ENCODE data around the gene ADH7.
"Not testable (repeated sequence)": the region's sequence is repeated elsewhere in the genome, so short reads cannot be mapped to it uniquely, and the experiment has no call there.

The ADH7 gene

DNA sequence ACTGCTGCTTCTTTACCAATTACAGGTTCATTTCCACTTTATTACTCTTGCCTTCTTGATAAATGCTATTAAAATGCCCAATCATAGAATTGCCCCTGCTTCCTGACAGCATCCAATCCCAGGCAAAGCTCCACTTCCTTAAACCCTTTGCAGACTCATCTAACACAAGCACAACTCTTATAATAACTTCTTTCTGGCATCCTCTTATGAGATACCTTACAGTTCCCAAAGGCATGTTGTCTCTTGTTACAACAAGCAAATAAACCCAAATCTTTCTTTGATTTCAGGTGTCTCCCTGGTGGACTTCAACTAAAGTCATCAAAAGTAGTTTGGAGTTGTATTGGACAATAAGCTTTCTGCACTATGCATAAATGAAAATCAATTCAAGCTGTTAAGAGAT is 22.5 kb upstream of the ADH7 start:
- Histone ChIP-seq H3K9ac (ENCODE audit: low read length) (no peak overlapping the region), H3K4me1 (ENCODE audit: control insufficient read depth, low read depth, low read length) (peaks cover 3% of the 10 kb centered on the region), H3K36me3 (ENCODE audit: control insufficient read depth, low read depth, low read length) (no peaks in the 10 kb centered on the region), H3K9me3 (ENCODE audit: control insufficient read depth, low read depth, low read length) (no peaks in the 10 kb centered on the region), H3K4me3 (ENCODE audit: low read length) (no peak overlapping the region), H3K27me3 (ENCODE audit: control insufficient read depth, insufficient read depth, low read length) (no peaks in the 10 kb centered on the region), H3K27ac (ENCODE audit: low read length) (no peak overlapping the region)

DNA sequence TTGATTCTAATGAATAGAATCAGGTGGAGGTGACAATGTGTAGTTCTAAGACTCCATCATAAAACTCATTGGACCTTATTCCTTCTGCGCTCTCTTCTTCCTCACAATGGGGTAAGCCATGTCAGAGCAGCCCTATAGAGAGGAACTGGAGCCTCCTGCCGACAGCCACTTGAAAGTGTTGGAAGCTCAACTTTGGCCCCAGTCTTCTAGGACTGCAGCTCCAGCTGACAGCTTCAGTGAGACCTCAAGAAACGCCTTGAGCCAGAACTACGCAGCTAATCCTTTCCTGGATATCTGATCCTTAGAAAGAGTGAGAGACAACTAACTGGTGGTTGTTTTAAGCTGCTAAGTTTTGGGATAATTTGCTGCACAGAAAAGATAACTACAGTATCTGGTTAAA is 22.1 kb upstream of the ADH7 start:
- no peak overlapping the region for H3K27ac ChIP-seq (ENCODE audit: low read length)
- no peaks in the 10 kb centered on the region for H3K36me3 ChIP-seq (ENCODE audit: control insufficient read depth, low read depth, low read length)
- H3K4me1 ChIP-seq (ENCODE audit: control insufficient read depth, low read depth, low read length): peaks cover 3% of the 10 kb centered on the region
- H3K27me3 ChIP-seq (ENCODE audit: control insufficient read depth, insufficient read depth, low read length): no peaks in the 10 kb centered on the region
- H3K4me3 ChIP-seq (ENCODE audit: low read length): no peak overlapping the region
- H3K9ac ChIP-seq (ENCODE audit: low read length): no peak overlapping the region
- H3K9me3 ChIP-seq (ENCODE audit: control insufficient read depth, low read depth, low read length): no peaks in the 10 kb centered on the region

- no peaks in the 10 kb centered on the region for H3K9me3 ChIP-seq (ENCODE audit: control insufficient read depth, low read depth, low read length)
Observed at GRCh38 chr4:99447513-99447912, 12.4 kb upstream of the ADH7 start.

GRCh38 chr4:99447079-99447478 is 11.9 kb upstream of the ADH7 start:
- H3K9me3 ChIP-seq (ENCODE audit: control insufficient read depth, low read depth, low read length): no peaks in the 10 kb centered on the region
- no peaks in the 10 kb centered on the region for H3K36me3 ChIP-seq (ENCODE audit: control insufficient read depth, low read depth, low read length)
- H3K4me3 ChIP-seq (ENCODE audit: low read length): no peak overlapping the region
- peaks cover 9% of the 10 kb centered on the region for H3K4me1 ChIP-seq (ENCODE audit: control insufficient read depth, low read depth, low read length)
- H3K27me3 ChIP-seq (ENCODE audit: control insufficient read depth, insufficient read depth, low read length): no peaks in the 10 kb centered on the region
- H3K27ac ChIP-seq (ENCODE audit: low read length): no peak overlapping the region
- no peak overlapping the region for H3K9ac ChIP-seq (ENCODE audit: low read length)

More at GRCh38 chr4:99447513-99447912, 12.4 kb upstream of the ADH7 start:
- H3K27me3 ChIP-seq (ENCODE audit: control insufficient read depth, insufficient read depth, low read length): no peaks in the 10 kb centered on the region
- peaks cover 9% of the 10 kb centered on the region for H3K4me1 ChIP-seq (ENCODE audit: control insufficient read depth, low read depth, low read length)
- H3K27ac ChIP-seq (ENCODE audit: low read length): no peak overlapping the region
- H3K36me3 ChIP-seq (ENCODE audit: control insufficient read depth, low read depth, low read length): no peaks in the 10 kb centered on the region
- H3K9ac ChIP-seq (ENCODE audit: low read length): no peak overlapping the region
- no peak overlapping the region for H3K4me3 ChIP-seq (ENCODE audit: low read length)

DNA sequence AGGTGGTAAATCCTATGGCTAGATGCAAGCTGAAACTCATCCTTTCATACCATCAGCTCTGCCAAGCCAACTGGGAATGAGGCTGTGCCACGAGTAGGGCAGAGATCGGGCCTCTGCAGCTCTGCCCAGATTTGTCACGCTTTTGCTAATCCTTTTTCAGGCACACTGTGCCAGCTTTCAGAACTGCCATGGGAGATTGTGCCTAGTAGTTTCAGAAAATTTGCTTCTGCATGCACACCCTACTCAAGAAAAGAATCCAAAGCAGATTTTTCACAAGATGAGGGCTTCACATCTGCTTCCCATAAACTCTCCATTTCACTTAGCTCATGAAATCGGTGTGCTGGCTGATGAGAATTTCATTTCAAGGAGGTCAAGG is 3.3 kb upstream of the ADH7 start:
- Histone ChIP-seq H3K4me1 (ENCODE audit: control insufficient read depth, low read depth, low read length) (no peaks in the 10 kb centered on the region), H3K36me3 (ENCODE audit: control insufficient read depth, low read depth, low read length) (no peaks in the 10 kb centered on the region), H3K4me3 (ENCODE audit: low read length) (no peak overlapping the region), H3K27me3 (ENCODE audit: control insufficient read depth, insufficient read depth, low read length) (no peaks in the 10 kb centered on the region), H3K27ac (ENCODE audit: low read length) (no peak overlapping the region), H3K9me3 (ENCODE audit: control insufficient read depth, low read depth, low read length) (no peaks in the 10 kb centered on the region), H3K9ac (ENCODE audit: low read length) (no peak overlapping the region)

DNA sequence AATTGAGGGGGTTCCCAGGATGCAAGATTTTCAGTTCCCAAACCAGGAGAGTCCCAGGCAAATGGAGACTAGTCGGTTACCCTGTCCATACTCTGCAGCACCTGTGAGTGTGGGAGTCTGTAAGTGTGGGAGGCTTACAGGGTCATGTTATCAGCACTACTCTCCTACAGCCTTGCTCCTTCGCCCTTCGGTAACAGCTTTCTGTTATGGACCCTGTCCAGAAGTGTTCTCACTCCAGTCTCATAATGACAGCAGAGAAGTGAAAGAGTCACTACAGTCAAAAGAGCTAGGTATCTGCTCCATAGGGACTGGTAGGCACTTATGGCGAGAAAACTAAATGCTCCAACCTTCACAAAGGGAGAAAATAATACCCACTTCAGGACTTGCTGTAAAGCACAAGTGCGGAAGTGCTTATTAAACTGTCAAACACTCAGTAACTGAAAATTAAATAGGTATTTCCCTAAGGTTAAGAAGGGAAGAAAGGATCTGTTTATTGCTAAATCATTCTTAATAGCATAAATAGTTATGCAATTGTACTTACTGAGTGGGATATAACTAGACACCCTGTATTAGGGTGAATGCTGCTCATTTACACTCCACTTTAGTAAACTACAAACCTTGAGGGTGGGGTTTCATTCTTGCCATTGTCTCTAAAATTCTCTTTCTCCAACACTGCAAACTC is 2.7 kb upstream of the ADH7 start:
- no peak overlapping the region for H3K27ac ChIP-seq (ENCODE audit: low read length)
- no peak overlapping the region for H3K4me3 ChIP-seq (ENCODE audit: low read length)

DNA sequence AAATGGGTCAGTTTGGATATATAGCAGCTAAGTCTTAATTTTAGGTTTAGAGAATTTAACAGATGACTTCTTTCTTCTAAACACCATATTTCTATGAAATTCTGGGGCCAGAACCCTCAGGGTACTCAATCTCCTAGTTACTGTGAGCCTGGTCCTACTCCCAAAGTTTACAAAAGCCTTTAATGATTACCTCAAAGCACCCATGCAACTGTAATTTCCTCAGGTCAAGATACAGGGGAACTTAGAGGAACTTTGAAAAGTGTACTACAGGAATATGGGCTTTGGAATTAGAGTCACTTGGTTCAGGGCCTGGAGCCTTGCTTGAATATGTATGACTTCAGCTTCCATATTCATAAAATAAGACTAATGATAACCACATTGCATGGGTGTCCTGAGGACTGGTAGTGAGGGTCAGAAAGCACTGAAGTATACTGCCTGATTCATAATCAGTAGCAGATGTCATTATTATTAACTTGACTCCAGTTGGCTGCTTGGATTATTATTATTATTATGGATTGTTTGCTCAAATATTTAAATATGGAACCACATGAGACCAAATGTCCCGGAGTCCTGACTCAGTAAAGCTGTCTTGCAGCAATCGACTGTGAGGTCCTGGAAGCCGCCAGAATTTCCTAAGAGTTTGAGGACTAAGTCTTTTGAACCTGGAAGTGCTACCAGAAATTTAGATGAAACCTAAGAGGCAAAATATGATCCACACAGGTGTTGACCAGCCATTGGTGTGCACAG is 2.0 kb upstream of the ADH7 start:
- no peak overlapping the region for H3K27ac ChIP-seq (ENCODE audit: low read length)
- no peak overlapping the region for H3K9ac ChIP-seq (ENCODE audit: low read length)
- H3K4me1 ChIP-seq (ENCODE audit: control insufficient read depth, low read depth, low read length): no peaks in the 10 kb centered on the region
- no peak overlapping the region for H3K4me3 ChIP-seq (ENCODE audit: low read length)
- H3K36me3 ChIP-seq (ENCODE audit: control insufficient read depth, low read depth, low read length): no peaks in the 10 kb centered on the region
- H3K27me3 ChIP-seq (ENCODE audit: control insufficient read depth, insufficient read depth, low read length): no peaks in the 10 kb centered on the region
- no peaks in the 10 kb centered on the region for H3K9me3 ChIP-seq (ENCODE audit: control insufficient read depth, low read depth, low read length)

More for the DNA sequence above, 2.7 kb upstream of the ADH7 start:
- Histone ChIP-seq H3K4me1 (ENCODE audit: control insufficient read depth, low read depth, low read length) (no peaks in the 10 kb centered on the region), H3K27me3 (ENCODE audit: control insufficient read depth, insufficient read depth, low read length) (no peaks in the 10 kb centered on the region), H3K9me3 (ENCODE audit: control insufficient read depth, low read depth, low read length) (no peaks in the 10 kb centered on the region), H3K36me3 (ENCODE audit: control insufficient read depth, low read depth, low read length) (no peaks in the 10 kb centered on the region), H3K9ac (ENCODE audit: low read length) (no peak overlapping the region)

DNA sequence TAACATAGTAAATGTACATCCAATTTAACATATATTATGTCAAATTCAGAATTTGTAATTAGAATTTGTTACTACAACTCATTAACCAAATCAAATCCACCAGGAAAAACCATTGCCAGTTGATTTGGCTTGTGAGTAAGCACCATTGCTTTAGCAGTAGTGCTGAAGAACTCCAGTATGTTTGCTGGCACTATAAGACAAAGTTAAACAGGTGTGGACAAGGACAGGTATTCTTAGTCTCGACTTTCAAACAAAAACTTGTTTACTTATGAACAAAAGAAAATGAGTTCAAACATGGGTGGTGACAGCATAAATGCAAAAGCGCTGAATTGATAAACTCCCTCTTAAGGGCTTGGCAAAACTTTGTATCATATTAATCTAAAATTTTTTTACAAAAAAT is 1.3 kb upstream of the ADH7 start:
- Histone ChIP-seq H3K4me3 (ENCODE audit: low read length) (no peak overlapping the region), H3K27ac (ENCODE audit: low read length) (no peak overlapping the region)

DNA sequence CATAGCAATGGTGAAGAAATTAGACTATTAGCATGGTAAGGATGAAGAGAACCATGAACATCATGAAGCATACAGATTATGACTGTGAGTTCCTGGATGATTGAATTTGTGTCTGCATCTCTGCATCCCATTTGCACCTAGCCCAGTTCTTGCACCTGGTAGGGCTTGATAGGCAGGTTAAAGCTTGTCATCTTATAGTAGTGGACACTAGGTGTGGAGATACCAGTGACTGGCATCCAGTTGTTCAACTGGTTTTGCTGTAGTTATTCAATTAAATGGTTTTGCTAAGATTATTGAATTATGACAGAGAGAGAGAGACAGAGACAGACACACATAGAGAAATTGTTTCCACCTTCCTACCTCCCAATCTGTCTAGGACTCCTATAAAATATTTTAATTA is 5.0 kb downstream of the ADH7 start:
- H3K27me3 ChIP-seq (ENCODE audit: control insufficient read depth, insufficient read depth, low read length): no peaks in the 10 kb centered on the region
- H3K9ac ChIP-seq (ENCODE audit: low read length): no peak overlapping the region
- no peaks in the 10 kb centered on the region for H3K4me1 ChIP-seq (ENCODE audit: control insufficient read depth, low read depth, low read length)
- no peaks in the 10 kb centered on the region for H3K9me3 ChIP-seq (ENCODE audit: control insufficient read depth, low read depth, low read length)
- no peak overlapping the region for H3K27ac ChIP-seq (ENCODE audit: low read length)
- no peaks in the 10 kb centered on the region for H3K36me3 ChIP-seq (ENCODE audit: control insufficient read depth, low read depth, low read length)
- no peak overlapping the region for H3K4me3 ChIP-seq (ENCODE audit: low read length)

More for the DNA sequence above, 1.3 kb upstream of the ADH7 start:
- Histone ChIP-seq H3K36me3 (ENCODE audit: control insufficient read depth, low read depth, low read length) (no peaks in the 10 kb centered on the region), H3K27me3 (ENCODE audit: control insufficient read depth, insufficient read depth, low read length) (no peaks in the 10 kb centered on the region), H3K9me3 (ENCODE audit: control insufficient read depth, low read depth, low read length) (no peaks in the 10 kb centered on the region), H3K4me1 (ENCODE audit: control insufficient read depth, low read depth, low read length) (no peaks in the 10 kb centered on the region), H3K9ac (ENCODE audit: low read length) (no peak overlapping the region)

- Histone ChIP-seq H3K4me1 (ENCODE audit: control insufficient read depth, low read depth, low read length) (no peaks in the 10 kb centered on the region), H3K9me3 (ENCODE audit: control insufficient read depth, low read depth, low read length) (no peaks in the 10 kb centered on the region), H3K27ac (ENCODE audit: low read length) (no peak overlapping the region), H3K27me3 (ENCODE audit: control insufficient read depth, insufficient read depth, low read length) (no peaks in the 10 kb centered on the region), H3K9ac (ENCODE audit: low read length) (no peak overlapping the region), H3K36me3 (ENCODE audit: control insufficient read depth, low read depth, low read length) (no peaks in the 10 kb centered on the region), H3K4me3 (ENCODE audit: low read length) (no peak overlapping the region)
Observed at GRCh38 chr4:99417125-99417524, 18.0 kb downstream of the ADH7 start.

- not testable (repeated sequence) for H3K27ac ChIP-seq (ENCODE audit: low read length); H3K9ac ChIP-seq (ENCODE audit: low read length); H3K4me3 ChIP-seq (ENCODE audit: low read length); H3K27me3 ChIP-seq (ENCODE audit: control insufficient read depth, insufficient read depth, low read length); H3K4me1 ChIP-seq (ENCODE audit: control insufficient read depth, low read depth, low read length); H3K36me3 ChIP-seq (ENCODE audit: control insufficient read depth, low read depth, low read length); H3K9me3 ChIP-seq (ENCODE audit: control insufficient read depth, low read depth, low read length)
Observed at GRCh38 chr4:99415762-99416161, 19.4 kb downstream of the ADH7 start.

GRCh38 chr4:99414902-99415301 is 20.2 kb downstream of the ADH7 start:
- not testable (repeated sequence) for H3K36me3 ChIP-seq (ENCODE audit: control insufficient read depth, low read depth, low read length); H3K27ac ChIP-seq (ENCODE audit: low read length); H3K4me3 ChIP-seq (ENCODE audit: low read length); H3K9ac ChIP-seq (ENCODE audit: low read length); H3K9me3 ChIP-seq (ENCODE audit: control insufficient read depth, low read depth, low read length); H3K4me1 ChIP-seq (ENCODE audit: control insufficient read depth, low read depth, low read length); H3K27me3 ChIP-seq (ENCODE audit: control insufficient read depth, insufficient read depth, low read length)
